Measurements from ENCODE around the gene MAGI2. TPM values are rescaled to one million over a fixed set of nuclear protein-coding genes. Genes with fewer than 3 reads are reported as not detected.

Gene MAGI2
- polyA plus RNA-seq, 3 donors = 0.03 to 0.11 TPM; not detected in 1

DNA sequence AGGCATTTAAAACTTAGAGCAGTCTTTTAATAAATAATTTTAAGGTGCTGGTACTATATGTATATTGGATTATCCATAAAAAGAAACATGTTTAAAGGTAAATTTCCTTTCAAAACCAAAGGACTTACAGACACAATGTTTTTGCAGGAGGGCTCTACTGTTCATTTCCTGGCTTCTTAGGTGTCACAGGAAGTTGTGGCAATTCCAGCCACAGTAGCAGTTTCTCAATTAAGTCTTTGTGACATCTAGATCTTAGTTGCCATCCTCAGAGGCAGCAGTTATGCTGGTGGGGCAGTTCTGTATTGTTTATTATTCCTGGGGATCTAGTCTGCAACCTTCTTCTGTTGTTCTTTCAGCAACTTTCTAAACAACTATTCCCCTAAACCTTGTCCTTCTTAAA, 460.1 kb downstream of the MAGI2 start:
- DNase-seq = no peak
- no peaks in the 10 kb centered on the region for H3K27me3 Mint-ChIP-seq (ENCODE audit: low read depth in 3 of 3)
- Histone ChIP-seq H3K4me1 (ENCODE audit: control insufficient read depth in 1 of 2, insufficient read depth in 2 of 2, low read length in 2 of 2) (no peaks in the 10 kb centered on the region), H3K9me3 (replicated peaks in 1 of 2; ENCODE audit: control insufficient read depth in 1 of 2, insufficient read depth in 1 of 2, low read length in 2 of 2) (peaks cover 0 to 3% of the 10 kb centered on the region in 2 donors), H3K79me2 (ENCODE audit: insufficient read depth, low read length) (no peaks in the 10 kb centered on the region), H3K4me2 (replicated peaks; ENCODE audit: extremely low read depth, low read length, poor library complexity, severe bottlenecking) (no peak overlapping the region), H3K27me3 (ENCODE audit: control insufficient read depth in 2 of 2, insufficient read depth in 2 of 2, low read length in 2 of 2) (no peaks in the 10 kb centered on the region), H3K36me3 (replicated peaks in 1 of 2; ENCODE audit: control insufficient read depth in 1 of 2, insufficient read depth in 2 of 2, low read length in 2 of 2) (no peaks in the 10 kb centered on the region), H2AFZ (ENCODE audit: insufficient read depth, low read depth, low read length, poor library complexity, severe bottlenecking) (no peak overlapping the region), H3K27ac (ENCODE audit: low read depth in 1 of 2, low read length in 2 of 2) (no peak overlapping the region), H3K4me3 (replicated peaks in 1 of 3; ENCODE audit: low read depth in 2 of 3, low read length in 3 of 3) (no peak overlapping the region), H4K20me1 (ENCODE audit: insufficient read depth, low read length) (no peaks in the 10 kb centered on the region), H3K9ac (ENCODE audit: insufficient read depth, low read length, poor library complexity, severe bottlenecking) (no peak overlapping the region)
- no peak overlapping the region for H3K27ac Mint-ChIP-seq
- TF ChIP-seq CTCF (IDR thresholded peaks at IDR 0.05) = no peak
- no peaks in the 10 kb centered on the region for H3K36me3 Mint-ChIP-seq
- no peak overlapping the region for H3K4me3 Mint-ChIP-seq
- intact Hi-C loops (cut with micrococcal nuclease) = no loop called here
- no peaks in the 10 kb centered on the region for H3K4me1 Mint-ChIP-seq
- peaks cover 0 to 9% (median 2%) of the 10 kb centered on the region in 7 donors for H3K9me3 Mint-ChIP-seq

GRCh38 chr7:78985509-78985908, 468.0 kb downstream of the MAGI2 start:
- Mint-ChIP-seq H3K9me3 (peaks cover 0 to 4% (median 2%) of the 10 kb centered on the region in 7 donors), H3K27me3 (ENCODE audit: low read depth in 3 of 3) (peaks cover 0 to 2% (median 0%) of the 10 kb centered on the region in 3 donors), H3K36me3 (no peaks in the 10 kb centered on the region), H3K4me3 (no peak overlapping the region), H3K27ac (no peak overlapping the region), H3K4me1 (no peaks in the 10 kb centered on the region)
- H3K4me3 ChIP-seq (replicated peaks in 1 of 3; ENCODE audit: low read depth in 2 of 3, low read length in 3 of 3) = no peak overlapping the region
- no peak for DNase-seq
- intact Hi-C loops (cut with micrococcal nuclease) = no loop called here
- H3K9me3 ChIP-seq (replicated peaks in 1 of 2; ENCODE audit: control insufficient read depth in 1 of 2, insufficient read depth in 1 of 2, low read length in 2 of 2) = peaks cover 2 to 3% of the 10 kb centered on the region in 2 donors
- H3K4me1 ChIP-seq (ENCODE audit: control insufficient read depth in 1 of 2, insufficient read depth in 2 of 2, low read length in 2 of 2) = no peaks in the 10 kb centered on the region
- H3K27ac ChIP-seq (ENCODE audit: low read depth in 1 of 2, low read length in 2 of 2) = no peak overlapping the region
- no peak overlapping the region for H2AFZ ChIP-seq (ENCODE audit: insufficient read depth, low read depth, low read length, poor library complexity, severe bottlenecking)
- no peak overlapping the region for H3K4me2 ChIP-seq (replicated peaks; ENCODE audit: extremely low read depth, low read length, poor library complexity, severe bottlenecking)
- H3K79me2 ChIP-seq (ENCODE audit: insufficient read depth, low read length) = no peaks in the 10 kb centered on the region
- H4K20me1 ChIP-seq (ENCODE audit: insufficient read depth, low read length) = no peaks in the 10 kb centered on the region
- WGBS (ENCODE audit: insufficient coverage) = no CpG with 5 or more reads among the region's 3 CpGs
- no peak for TF ChIP-seq CTCF (IDR thresholded peaks at IDR 0.05)
- H3K9ac ChIP-seq (ENCODE audit: insufficient read depth, low read length, poor library complexity, severe bottlenecking) = no peak overlapping the region
- no peaks in the 10 kb centered on the region for H3K27me3 ChIP-seq (ENCODE audit: control insufficient read depth in 2 of 2, insufficient read depth in 2 of 2, low read length in 2 of 2)
- H3K36me3 ChIP-seq (replicated peaks in 1 of 2; ENCODE audit: control insufficient read depth in 1 of 2, insufficient read depth in 2 of 2, low read length in 2 of 2) = no peaks in the 10 kb centered on the region

Measured in CD14-positive monocyte (primary cell).